Stimulated activated CD4-positive, alpha-beta T cell treated with anti-CD3 and anti-CD28 coated beads, Interleukin-15, amount 100 ng/mL, for 24 hours (primary cell): ENCODE data around the gene ARL10.

ENCODE experiments used
- DNase-seq: peaks from one replicate; pipeline ENCODE4 v3.0.0-alpha.2; 2020

Gene ARL10

DNA sequence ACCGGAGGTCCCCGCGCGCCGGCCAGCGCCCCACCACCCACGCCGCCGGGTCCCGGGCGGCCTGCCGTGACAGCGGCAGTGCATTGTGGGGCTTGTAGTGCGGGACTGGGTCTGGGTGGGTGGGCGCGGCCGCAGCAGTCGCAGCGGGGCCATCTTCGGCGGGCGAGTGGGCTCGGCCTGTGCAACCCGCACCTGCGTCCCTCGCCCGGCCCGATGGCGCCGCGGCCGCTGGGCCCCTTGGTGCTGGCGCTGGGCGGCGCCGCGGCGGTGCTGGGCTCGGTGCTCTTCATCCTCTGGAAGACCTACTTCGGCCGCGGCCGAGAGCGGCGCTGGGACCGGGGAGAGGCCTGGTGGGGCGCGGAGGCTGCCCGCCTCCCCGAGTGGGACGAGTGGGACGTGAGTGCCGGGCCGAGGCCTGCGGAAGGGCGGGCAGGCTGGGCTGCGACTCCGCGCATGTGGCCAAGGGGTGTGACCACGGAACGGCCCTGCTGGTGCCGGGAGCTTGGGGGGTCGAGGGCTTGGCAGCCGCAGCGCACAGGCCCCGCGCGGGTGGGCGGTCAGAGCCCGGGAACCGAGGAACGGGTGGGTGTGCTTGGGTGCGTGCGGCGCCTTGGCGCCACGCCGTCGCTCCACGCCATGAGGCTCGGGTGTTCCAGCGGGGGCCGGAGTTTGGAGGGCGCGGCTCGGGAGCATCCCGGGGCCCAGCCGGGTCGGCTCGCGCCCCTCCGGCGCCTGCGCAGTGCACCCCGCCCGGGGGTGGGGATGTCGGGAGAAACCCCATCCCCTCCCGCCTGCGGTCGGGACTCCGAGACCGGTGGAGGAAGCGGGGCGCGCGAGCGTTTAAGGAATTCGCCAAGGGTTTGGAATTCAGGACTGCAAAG lies at the start of gene ARL10:
TSS of gene ARL10 (plus strand) at position 137 of the 881 bp plus-strand sequence. CDS start at position 214, 77 bp downstream.
- DNase-seq: peak; percentile 81

- no peak for DNase-seq
These were observed 47.5 kb upstream of the ARL10 start for GRCh38 chr5:176317534-176318374.

DNA sequence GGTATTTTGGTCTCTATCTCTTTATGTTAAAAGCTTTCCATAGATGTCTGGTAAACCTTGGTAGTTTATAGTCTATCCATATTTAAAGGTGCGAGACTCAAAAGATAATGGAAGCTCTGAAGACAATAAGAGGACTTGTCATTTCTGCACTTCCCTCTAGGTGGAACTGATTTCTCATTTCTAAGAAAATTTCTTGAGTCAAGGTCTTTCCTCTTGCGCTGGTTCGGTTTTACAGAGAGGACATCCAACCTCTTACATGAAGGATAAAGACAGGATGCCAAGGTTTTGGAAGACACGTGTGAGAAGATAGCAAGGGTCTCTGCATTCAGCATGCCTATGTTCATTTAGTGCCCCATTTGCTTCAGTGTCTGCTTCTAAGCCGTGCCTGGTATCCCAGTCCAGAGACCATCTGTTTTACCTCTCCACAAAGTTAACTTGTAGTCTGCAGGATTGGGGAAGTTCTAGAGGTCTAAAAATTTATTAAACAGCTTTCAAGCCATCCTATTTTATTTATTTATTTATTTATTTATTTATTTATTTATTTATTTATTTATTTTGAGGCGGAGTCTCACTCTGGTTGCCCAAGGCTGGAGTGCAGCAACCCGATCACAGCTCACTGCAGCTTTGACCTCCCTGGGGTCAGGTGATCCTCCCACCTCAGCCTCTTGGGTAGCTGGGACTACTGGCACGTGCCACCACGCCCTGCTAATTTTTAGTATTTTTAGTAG lies 45.3 kb upstream of the ARL10 start:
- DNase-seq: no peak

DNA sequence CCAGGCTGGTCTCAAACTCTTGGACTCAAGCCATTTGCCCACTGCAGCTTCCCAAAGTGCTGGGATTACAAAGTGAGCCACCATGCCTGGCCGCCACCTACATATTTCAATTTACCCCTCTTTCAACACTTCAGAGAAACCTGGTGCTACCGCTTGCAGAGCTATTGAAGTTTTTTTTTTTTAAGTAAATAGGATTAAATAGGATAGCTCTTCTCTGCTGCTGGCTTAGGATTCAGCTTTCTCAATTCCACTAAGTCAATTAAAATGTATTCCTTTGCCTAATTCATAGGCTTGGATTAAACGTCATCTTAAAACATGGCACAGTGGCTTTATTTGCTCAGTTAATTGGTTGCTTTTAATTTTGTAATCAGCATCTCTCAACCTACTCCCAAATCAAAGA lies 44.7 kb upstream of the ARL10 start:
- DNase-seq: no peak

DNA sequence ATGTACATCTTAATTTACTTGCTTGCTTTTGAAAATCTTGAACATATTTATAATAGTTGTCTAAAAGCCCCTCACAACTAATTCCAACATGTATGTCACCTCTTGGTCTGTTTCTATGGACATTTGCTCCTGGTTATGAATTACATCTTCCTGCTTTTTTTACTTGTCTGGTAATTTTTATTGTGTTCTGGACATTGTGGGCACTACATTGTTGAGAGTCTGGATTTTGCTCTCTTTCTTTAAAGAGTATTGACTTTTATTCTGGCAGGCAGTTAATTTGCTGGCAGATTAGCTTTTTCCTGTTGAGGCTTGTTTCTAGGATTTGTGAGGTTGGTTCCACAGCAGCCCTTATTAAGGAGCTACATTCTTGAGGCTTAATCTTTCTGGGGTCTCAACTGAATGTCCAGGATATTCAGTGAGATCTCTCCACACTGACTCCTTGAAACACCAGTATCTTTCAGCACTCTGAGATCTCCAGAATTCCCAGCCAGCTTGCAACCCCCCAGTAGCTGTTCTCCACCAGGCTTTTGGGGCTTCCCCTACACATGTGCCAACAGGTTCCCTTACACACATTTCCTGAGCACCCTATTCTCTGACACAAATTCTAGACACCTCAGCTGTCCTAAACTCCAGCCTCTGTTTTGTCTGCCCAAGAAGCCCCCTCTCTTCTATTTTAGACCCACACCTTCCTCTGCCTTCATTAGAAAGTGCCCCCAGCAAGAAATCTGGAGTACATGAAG lies 31.1 kb upstream of the ARL10 start:
- no peak for DNase-seq

GRCh38 chr5:176337913-176338312 lies 27.4 kb upstream of the ARL10 start:
- no peak for DNase-seq

DNA sequence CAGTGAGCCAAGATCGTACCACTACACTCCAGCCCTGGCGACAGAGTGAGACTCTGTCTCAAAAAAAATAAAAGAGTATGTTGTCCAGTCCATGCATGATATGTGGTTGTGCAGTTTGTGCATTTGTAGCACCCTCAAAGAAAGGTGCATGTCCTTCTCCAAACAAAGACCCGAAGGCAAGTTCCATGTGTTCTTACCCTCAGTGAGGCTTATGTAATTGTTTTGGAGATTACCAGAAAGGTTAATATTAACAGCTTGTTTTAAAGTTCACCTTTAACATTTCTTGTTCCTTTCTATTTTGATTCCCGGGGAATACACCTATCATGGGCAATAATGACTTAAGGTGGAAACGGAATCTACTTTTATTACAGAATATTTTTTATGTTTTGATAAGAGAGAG lies 26.0 kb upstream of the ARL10 start:
- no peak for DNase-seq

DNA sequence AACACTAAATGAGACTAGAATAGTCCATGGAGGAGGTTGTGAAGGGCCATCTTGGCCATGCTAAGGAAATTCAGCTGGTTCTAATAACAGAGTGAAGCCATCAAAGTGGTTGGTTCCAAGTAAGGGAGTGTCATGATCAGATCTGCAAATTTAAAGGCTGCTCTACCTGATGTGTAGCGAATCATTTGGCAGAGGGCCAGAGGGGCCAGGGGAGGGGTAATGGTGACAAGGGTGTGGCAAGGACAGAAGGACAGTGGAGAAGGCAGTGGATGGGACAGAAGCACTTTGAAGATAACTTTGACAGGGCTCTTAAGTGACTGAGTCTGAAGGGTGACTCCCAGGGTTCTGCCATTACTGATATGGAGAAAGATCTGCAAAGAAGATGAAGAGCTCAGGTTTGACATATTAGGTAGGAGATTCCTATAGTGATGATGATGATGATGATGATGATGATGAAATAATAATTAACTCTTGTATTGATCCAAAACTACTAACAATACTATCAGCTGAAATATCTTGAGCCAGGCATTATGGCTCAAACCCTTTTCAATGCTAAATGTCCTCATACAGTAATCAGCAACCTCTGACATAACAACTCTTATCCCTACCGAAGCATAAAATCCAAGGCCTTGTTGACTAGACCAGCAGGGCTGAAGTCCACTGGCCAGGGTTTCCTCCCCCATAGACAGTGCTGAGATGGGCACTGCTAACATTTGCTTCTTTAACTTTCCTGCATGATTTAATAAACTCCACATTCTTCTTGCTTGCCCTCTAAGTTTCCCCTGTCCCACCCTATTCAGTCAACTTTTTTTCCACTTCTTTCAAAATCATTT lies 23.7 kb upstream of the ARL10 start:
- DNase-seq: no peak

GRCh38 chr5:176342158-176342483 lies 23.2 kb upstream of the ARL10 start:
- no peak for DNase-seq

DNA sequence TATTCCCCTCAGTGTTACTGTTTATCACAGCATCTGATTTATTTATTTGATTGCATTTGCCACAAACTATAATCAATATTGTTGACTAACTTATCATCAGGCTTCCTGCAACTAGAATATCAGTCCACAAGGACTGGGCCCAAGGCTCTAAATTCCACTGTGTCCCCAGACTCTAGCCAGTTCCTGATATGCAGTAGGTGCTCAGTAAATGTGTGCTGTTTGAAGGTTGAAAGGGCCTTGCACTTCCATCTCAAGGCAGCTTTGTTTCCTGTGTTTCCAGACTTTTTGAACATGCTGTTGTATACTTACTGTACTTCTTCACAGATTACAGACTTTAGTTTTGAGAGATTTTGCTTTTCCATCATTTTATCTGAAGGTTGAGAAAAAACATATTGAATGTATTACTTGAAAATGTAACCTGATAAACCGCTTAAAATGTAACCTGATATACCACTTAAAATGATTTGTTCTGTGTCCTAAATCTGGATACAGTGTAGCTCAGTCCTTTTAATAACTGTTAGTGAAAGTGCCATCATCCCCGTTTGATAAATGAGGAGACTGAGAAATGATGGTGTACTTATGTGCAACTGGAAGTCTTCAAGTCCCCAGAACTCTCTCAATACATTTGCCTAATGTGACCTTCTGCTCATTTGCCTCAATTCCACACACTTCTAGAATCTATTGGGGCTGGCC lies 22.4 kb upstream of the ARL10 start:
- DNase-seq: no peak

DNA sequence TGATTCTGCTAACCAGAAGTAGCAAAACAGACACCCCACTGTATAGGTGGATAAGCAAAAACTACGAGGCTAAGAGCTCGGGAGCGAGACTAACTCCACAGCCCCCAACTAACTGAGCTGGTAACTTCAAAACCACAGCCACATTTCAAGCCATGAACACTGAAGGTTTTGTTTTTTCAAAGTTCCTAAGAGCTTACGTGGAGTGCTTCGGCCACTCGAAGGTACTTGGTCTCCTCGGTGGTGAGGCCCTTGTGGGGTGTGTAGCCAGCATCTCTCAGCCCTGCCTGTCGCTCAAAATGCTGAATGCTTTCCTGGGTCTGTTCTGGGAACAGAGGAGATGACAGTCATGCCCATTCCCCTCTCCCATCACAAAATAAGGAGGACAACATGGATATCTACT lies 14.9 kb upstream of the ARL10 start:
- DNase-seq: no peak

DNA sequence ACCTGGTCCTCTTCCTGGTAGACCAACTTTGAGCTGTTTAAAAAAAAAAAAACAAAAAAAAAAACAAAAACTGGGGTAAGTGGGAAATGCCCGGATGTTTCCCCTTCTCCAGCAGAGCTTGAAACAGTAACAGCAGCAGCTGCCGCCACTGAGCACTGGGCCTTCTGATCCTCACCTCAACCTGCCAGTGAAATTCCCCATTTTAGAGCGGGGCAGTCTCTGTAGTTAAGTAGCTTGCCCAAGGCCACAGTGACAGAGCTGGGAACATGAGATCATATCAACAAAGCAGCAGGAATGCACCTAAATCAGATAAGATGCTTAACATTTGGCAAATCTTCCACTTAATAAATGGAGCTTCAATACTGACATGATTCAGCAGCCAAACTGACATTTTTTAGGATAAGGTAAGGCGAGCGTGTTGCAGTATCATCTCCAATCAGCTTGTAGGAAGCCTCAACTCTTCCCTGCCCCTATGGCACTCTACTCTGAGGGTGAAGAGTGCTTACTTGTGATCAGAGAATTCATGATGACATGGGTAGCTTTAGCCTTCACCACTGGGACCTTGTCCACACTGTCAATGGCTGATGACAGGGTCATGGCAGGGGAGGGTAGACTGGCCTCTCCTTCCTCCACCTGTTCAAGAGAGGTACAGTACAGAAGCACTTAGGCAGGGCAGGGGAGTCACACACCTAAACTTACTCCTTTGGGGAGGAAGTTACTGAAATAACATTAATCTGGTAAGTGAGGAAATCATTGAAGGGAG lies 13.0 kb upstream of the ARL10 start:
- no peak for DNase-seq

GRCh38 chr5:176353533-176353932 lies 11.8 kb upstream of the ARL10 start:
- DNase-seq: no peak

- DNase-seq: no peak
These were observed 9.7 kb upstream of the ARL10 start for GRCh38 chr5:176355400-176356178.

DNA sequence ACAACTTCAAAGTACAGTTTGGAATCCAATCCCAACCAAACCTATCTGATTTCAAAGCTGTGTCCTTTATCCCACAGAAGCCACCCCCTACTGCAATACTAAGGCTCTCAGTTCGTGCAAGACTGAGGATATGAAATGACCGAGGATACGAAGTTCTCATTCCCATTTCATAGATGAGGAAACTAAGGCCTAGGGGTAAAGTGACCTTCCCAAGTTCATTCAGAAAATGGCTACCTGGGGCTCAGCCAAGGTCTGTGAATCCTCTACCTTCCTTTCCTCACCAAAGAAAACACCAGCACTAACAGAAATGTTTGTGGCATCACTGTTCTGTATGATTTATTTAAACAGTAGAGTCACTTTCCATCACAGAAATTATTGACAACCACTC lies 9.1 kb upstream of the ARL10 start:
- no peak for DNase-seq

DNA sequence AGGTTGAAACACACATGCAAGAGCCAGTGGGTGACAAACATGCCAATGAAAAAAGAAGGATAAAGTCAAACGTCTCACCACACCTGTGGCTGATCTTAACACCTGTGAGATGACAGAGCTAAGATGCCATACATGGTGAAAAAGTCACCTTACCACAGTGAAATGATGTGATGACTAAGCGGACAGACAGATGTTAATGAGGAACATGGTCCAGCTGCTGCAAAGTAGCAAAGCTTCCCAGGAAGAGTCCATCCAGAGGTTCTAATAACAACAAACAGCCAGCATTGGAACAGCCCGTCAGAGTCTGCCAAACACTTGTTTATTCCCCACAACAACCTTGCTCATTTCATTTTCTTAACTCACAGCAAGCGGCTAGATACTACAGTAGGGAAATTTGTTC lies 5.6 kb upstream of the ARL10 start:
- DNase-seq: no peak

- no peak for DNase-seq
These were observed 4.3 kb upstream of the ARL10 start for GRCh38 chr5:176360894-176361436.

DNA sequence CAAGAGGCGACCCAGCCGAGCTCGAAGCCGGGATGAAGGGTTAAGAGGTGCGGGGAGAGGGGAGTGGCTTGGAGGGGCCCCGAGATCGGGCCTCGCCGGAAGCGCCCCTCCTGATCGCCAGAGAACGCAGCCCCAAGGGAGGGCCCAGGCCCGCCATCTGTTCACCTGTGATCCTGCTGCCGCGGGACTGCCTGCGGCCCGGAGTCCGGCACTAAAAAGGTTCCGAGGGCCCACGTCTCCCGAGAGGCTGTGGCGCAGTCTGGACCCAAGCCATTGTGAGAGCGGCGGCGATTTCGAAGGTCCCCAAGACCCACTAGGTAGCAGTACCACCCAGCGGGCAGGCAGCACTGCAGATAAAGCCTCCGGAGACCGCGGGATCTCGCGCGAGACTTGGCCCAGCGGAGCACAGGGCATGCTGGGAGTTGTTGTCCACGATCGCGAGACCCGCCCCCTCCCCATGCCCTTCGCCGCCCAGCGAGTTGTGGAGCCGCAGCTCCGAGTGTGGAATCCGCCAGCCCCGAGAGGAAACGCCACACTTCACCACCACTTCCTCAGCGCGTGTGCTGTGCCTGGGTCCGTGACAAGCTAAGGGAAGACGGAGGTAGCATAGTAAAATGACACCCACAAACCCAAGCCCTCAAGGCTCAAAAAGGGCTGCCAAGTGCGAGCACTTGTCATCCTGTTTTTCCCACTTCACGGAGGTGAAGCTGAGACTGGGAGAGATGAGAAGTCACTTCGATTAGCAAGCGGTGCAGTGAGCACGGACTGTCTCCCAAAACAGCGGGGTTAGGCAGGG lies 3.7 kb upstream of the ARL10 start, which contains the start of gene KIAA1191:
TSS of gene KIAA1191 (minus strand) at position 328 of the 796 bp plus-strand sequence. CDS start 2,256 bp downstream, outside the sequence.
- peak; percentile 97 for DNase-seq

DNA sequence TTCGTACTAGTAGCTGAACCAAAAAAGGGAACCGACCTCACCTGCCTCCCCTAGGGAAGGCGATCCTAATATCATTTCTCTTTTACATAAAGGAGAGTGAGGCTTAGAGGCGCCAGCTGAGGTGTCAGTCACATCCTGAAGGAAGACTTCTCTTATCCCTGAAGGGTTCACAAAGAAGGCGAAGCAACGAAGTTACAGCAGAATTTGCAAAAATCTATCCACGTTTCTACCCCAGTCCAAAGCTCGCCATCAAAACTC lies 3.1 kb upstream of the ARL10 start:
- no peak for DNase-seq
